Right lobe of liver (tissue), 6 donors: ENCODE data around the gene STMN3. TPM values are rescaled to one million over a fixed set of nuclear protein-coding genes. Genes with fewer than 3 reads are reported as not detected.

Experiments used
- ATAC-seq, 4 donors: fragments of 200-7000 bp; cut with Tn5 transposase; one replicate each; pipeline ENCODE4 v1.9.1; 2020; ENCODE audit warnings: mild to moderate bottlenecking in 4 of 4, moderate library complexity in 4 of 4
- DNase-seq, 3 donors: peaks; one replicate each; pipeline ENCODE4 v3.0.0-alpha.2; 2020
- H3K27ac ChIP-seq, 3 donors: fragments of 200-600 bp; one replicate each; pipeline ENCODE4 v1.8.0; 2022
- H3K27me3 ChIP-seq, 2 donors: fragments of 200-600 bp; one replicate each; pipeline ENCODE4 v1.8.0; 2022
- H3K36me3 ChIP-seq, 4 donors: fragments of 200-600 bp; sonication (generic) in 1 of 4; one replicate each; pipeline versions ENCODE4 v1.5.1 to v1.8.0; 2017 to 2022; ENCODE audit warnings: control low read depth in 1 of 4
- H3K4me1 ChIP-seq, 4 donors: fragments of 200-600 bp; sonication (generic) in 1 of 4; one replicate each; pipeline versions ENCODE4 v1.5.1 to v1.8.0; 2017 to 2022; ENCODE audit warnings: control low read depth in 1 of 4
- H3K4me3 ChIP-seq, 3 donors: fragments of 200-600 bp; one replicate each; pipeline ENCODE4 v1.8.0; 2022
- H3K9me3 ChIP-seq, 4 donors: fragments of 200-600 bp; sonication (generic) in 1 of 4; one replicate each; pipeline versions ENCODE4 v1.5.1 to v1.8.0; 2017 to 2022; ENCODE audit warnings: control low read depth in 1 of 4
- POLR2A ChIP-seq: fragments of 450-650 bp; IDR thresholded peaks from one replicate; pipeline ENCODE4 v1.6.1; 2017; ENCODE audit warnings: antibody characterized with exemption, mild to moderate bottlenecking
- WGBS: methylation state at CpG from one replicate; pipeline ENCODE4 v1.1.6; 2018; ENCODE audit warnings: low coverage, low lambda C conversion rate; ENCODE audit not compliant: insufficient coverage; ENCODE audit errors: missing lambda C conversion rate; 5-methylcytosine and 5-hydroxymethylcytosine counted together
- intact Hi-C, 2 donors: fragments of 100-400 bp; cut with DNase I; formaldehyde crosslinking; loops; one replicate each; pipeline versions ENCODE4 v1.11.2 to v1.14.1; 2022
- total RNA-seq, 6 experiments: library from RNA; depleted of rRNA in 2 of 6; stranded (reverse); fragments of >200 nt in 2 of 6; fragmentation: NEBNext Ultra II Directional in 3 of 6; extraction: Animal tissue kit (Norgen Biotek cat#: 25700) in 3 of 6; gene quantifications; one replicate each; pipeline versions ENCODE4 v1.1.0 to v1.2.4, GENCODE V29; 2016 to 2023
- TF ChIP-seq, protein P1 (sequence below), 4 donors: fragments of 200-600 bp in 3 of 4; fragments of 450-650 bp in 1 of 4; IDR thresholded peaks; one replicate each; pipeline versions ENCODE4 v1.5.1 to v1.8.0; 2016 to 2022; ENCODE audit warnings: antibody characterized with exemption in 4 of 4, mild to moderate bottlenecking in 2 of 4
- donor health status: DM: no; HTN: yes; CAD: no.
- donor health status: DM: no; HTN: no; CAD: no.
- donor health status: DM: no; HTN: no; CAD: no.
- donor health status: DM: no; HTN: yes; CAD: no.
- donor health status: DM: no; HTN: yes; CAD: no.

Gene STMN3
- total RNA-seq, 6 experiments from 2014 or later = 0.43 to 1.6 (median 0.77) TPM

- Histone ChIP-seq H3K27ac (no peak overlapping the region), H3K9me3 (no peaks in the 10 kb centered on the region), H3K36me3 (peaks cover 0 to 20% (median 4%) of the 10 kb centered on the region in 4 donors), H3K27me3 (no peaks in the 10 kb centered on the region), H3K4me3 (no peak overlapping the region), H3K4me1 (peaks cover 0 to 10% (median 3%) of the 10 kb centered on the region in 4 donors)
- DNase-seq (no peak), ATAC-seq (no peak)
- WGBS = 100% methylated on average over 2 of the region's 26 CpGs
- intact Hi-C loops = no loop called here
- TF ChIP-seq, protein P1, sequence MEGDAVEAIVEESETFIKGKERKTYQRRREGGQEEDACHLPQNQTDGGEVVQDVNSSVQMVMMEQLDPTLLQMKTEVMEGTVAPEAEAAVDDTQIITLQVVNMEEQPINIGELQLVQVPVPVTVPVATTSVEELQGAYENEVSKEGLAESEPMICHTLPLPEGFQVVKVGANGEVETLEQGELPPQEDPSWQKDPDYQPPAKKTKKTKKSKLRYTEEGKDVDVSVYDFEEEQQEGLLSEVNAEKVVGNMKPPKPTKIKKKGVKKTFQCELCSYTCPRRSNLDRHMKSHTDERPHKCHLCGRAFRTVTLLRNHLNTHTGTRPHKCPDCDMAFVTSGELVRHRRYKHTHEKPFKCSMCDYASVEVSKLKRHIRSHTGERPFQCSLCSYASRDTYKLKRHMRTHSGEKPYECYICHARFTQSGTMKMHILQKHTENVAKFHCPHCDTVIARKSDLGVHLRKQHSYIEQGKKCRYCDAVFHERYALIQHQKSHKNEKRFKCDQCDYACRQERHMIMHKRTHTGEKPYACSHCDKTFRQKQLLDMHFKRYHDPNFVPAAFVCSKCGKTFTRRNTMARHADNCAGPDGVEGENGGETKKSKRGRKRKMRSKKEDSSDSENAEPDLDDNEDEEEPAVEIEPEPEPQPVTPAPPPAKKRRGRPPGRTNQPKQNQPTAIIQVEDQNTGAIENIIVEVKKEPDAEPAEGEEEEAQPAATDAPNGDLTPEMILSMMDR (IDR thresholded peaks at IDR 0.05) = no peak
- no peak for TF ChIP-seq POLR2A
These were observed 10.3 kb upstream of the STMN3 start for GRCh38 chr20:63663332-63664066.

GRCh38 chr20:63662813-63663189 lies 9.6 kb upstream of the STMN3 start:
- ATAC-seq = no peak
- no peak for TF ChIP-seq POLR2A
- TF ChIP-seq, protein P1 (IDR thresholded peaks at IDR 0.05) = no peak
- Histone ChIP-seq H3K27me3 (no peaks in the 10 kb centered on the region), H3K36me3 (peaks cover 0 to 20% (median 4%) of the 10 kb centered on the region in 4 donors), H3K4me3 (no peak overlapping the region), H3K9me3 (no peaks in the 10 kb centered on the region), H3K4me1 (peaks cover 0 to 13% (median 3%) of the 10 kb centered on the region in 4 donors), H3K27ac (no peak overlapping the region)
- DNase-seq = no peak
- intact Hi-C loops = no loop called here
- no CpG with 5 or more reads among the region's 9 CpGs for WGBS

DNA sequence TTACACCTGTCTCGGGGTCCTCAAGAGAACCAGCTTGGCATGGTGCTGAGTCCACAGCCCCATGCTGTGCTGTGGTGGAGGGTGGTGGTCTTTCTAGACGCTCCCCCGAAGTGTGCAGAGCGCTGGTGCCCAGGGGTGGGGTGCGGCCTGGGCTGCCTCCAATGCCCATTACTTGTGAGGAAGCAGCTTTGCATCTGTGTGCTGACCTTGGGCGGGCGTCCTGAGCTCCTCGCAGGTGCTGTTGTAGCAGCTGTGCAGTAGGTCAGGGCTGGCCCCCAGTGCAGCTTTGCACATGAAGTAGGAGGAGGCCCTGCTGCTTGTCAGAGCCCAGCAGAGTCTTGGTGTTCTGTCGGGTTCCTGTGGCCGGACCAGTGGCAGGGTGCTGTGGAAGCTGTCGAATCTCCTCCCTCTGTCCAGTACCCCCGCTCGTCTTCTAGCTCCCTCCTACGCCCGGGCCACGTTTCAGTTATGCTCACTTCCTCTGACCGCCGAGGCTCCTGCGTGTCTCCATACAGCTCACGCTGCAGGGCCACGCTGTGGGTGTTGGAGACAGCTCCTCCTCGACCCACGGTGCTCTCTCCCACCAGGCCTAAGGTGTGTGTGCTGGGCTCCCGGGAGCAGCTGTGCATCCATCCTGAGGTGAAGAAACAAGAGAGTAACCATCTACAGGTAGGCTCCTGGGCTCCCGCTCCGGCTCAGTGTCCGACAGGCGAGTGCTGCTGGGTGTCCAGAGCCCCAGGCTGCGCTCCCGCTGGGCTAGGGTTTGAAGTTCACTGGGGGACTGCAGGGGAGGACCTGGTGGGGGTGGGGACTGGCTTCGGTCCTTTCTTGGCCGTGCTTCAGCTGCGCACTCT lies 9.0 kb upstream of the STMN3 start:
- intact Hi-C loops = no loop called here
- H3K4me3 ChIP-seq = no peak overlapping the region
- ATAC-seq = no peak
- no peak overlapping the region for H3K27ac ChIP-seq
- TF ChIP-seq, protein P1 (IDR thresholded peaks at IDR 0.05) = no peak
- no peak for TF ChIP-seq POLR2A
- H3K4me1 ChIP-seq = peaks cover 0 to 17% (median 6%) of the 10 kb centered on the region in 4 donors
- peaks cover 0 to 14% (median 4%) of the 10 kb centered on the region in 4 donors for H3K36me3 ChIP-seq
- no peaks in the 10 kb centered on the region for H3K9me3 ChIP-seq
- H3K27me3 ChIP-seq = no peaks in the 10 kb centered on the region
- WGBS = 84% methylated on average over 12 of the region's 33 CpGs
- no peak for DNase-seq

DNA sequence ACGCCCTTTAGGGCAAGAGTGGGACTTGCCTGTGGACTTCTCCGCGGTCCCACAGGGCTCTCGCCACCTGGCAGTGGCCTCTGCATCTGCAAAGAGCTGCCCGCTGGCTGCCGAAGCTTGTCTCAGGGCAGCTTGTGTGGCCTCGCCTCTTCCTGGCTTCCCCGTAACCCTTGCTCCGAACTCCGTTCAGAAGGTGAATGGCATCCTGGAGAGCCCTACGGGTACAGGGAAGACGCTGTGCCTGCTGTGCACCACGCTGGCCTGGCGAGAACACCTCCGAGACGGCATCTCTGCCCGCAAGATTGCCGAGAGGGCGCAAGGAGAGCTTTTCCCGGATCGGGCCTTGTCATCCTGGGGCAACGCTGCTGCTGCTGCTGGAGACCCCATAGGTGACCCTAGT lies 7.9 kb upstream of the STMN3 start:
- no CpG with 5 or more reads among the region's 22 CpGs for WGBS
- no peak for DNase-seq

More for the DNA sequence above, 7.9 kb upstream of the STMN3 start:
- H3K36me3 ChIP-seq = peaks cover 0 to 11% (median 4%) of the 10 kb centered on the region in 4 donors
- intact Hi-C loops = no loop called here
- ATAC-seq = no peak
- no peaks in the 10 kb centered on the region for H3K27me3 ChIP-seq
- no peak overlapping the region for H3K27ac ChIP-seq
- TF ChIP-seq, protein P1 (IDR thresholded peaks at IDR 0.05) = no peak
- no peak for TF ChIP-seq POLR2A
- H3K4me3 ChIP-seq = no peak overlapping the region
- no peaks in the 10 kb centered on the region for H3K9me3 ChIP-seq
- peaks cover 0 to 17% (median 6%) of the 10 kb centered on the region in 4 donors for H3K4me1 ChIP-seq
